B cell (primary cell): ENCODE measurements around the gene ABHD17B. TPM values are rescaled to one million over a fixed set of nuclear protein-coding genes. Genes with fewer than 3 reads are reported as not detected.

Experiments
- ATAC-seq: fragments of 200-7000 bp; cut with Tn5 transposase; one replicate; pipeline ENCODE4 v1.10.0; 2021; ENCODE audit warnings: low read depth, mild to moderate bottlenecking, moderate number of reproducible peaks, moderate library complexity
- CTCF ChIA-PET: fragments of 350-600 bp; sonication (Branson Sonifier 250); formaldehyde crosslinking; loops from one replicate; lab custom pipeline; 2021; ENCODE audit warnings: antibody characterized with exemption, inconsistent platforms; lab: Charles Lee
- POLR2A ChIA-PET: fragments of 350-600 bp; sonication (Branson Sonifier 250); formaldehyde crosslinking; loops from one replicate; lab custom pipeline; 2021; ENCODE audit warnings: antibody characterized with exemption; lab: Charles Lee
- DNase-seq: peaks from one replicate; pipeline ENCODE4 v3.0.0; 2013
- H2AFZ ChIP-seq: 2 replicates; pipeline ENCODE4 v1.6.1; 2012; ENCODE audit warnings: mild to moderate bottlenecking, low read depth, low read length; ENCODE audit not compliant: insufficient read depth, poor library complexity, severe bottlenecking
- H3K27ac ChIP-seq, 2 donors: 1 replicate in 1 of 2; 2 replicates in 1 of 2; pipeline ENCODE4 v1.5.1; 2012 to 2013; ENCODE audit warnings: low read length in 2 of 2, mild to moderate bottlenecking in 2 of 2, moderate library complexity in 1 of 2
- H3K27me3 ChIP-seq, 4 experiments: fragments of 200-600 bp in 1 of 4; sonication (generic) in 1 of 4; replicated peaks in 1 of 4; 1 replicate in 2 of 4; 2 replicates in 2 of 4; pipeline versions ENCODE4 v1.6.1 to v1.7.0; 2013 to 2016; ENCODE audit warnings: low read length in 3 of 4, mild to moderate bottlenecking in 2 of 4, mixed read lengths in 1 of 4, moderate library complexity in 1 of 4; ENCODE audit not compliant: insufficient read depth in 4 of 4, control insufficient read depth in 3 of 4; ENCODE audit errors: control extremely low read depth in 1 of 4
- H3K36me3 ChIP-seq, 2 experiments: replicated peaks in 1 of 2; 1 replicate in 1 of 2; 2 replicates in 1 of 2; pipeline versions ENCODE4 v1.6.1 to v1.7.1; 2013; ENCODE audit warnings: low read length in 1 of 2; ENCODE audit not compliant: insufficient read depth in 2 of 2, control insufficient read depth in 1 of 2; ENCODE audit errors: control extremely low read depth in 1 of 2, extremely low read depth in 1 of 2
- H3K4me1 ChIP-seq, 2 donors: fragments of 200-600 bp in 1 of 2; sonication (generic) in 1 of 2; 1 replicate in 1 of 2; 2 replicates in 1 of 2; pipeline versions ENCODE4 v1.5.1 to v1.6.1; 2013 to 2017; ENCODE audit warnings: low read length in 2 of 2; ENCODE audit not compliant: control insufficient read depth in 2 of 2, insufficient read depth in 2 of 2
- H3K4me2 ChIP-seq: replicated peaks from 2 replicates; pipeline ENCODE3; 2012; ENCODE audit warnings: mild to moderate bottlenecking, low read depth, low read length; ENCODE audit not compliant: poor library complexity, severe bottlenecking
- H3K4me3 ChIP-seq, 5 experiments: fragments of 200-600 bp in 1 of 5; sonication (generic) in 1 of 5; 1 replicate in 3 of 5; 2 replicates in 2 of 5; pipeline versions ENCODE4 v1.5.1 to v1.7.0; 2011 to 2016; ENCODE audit warnings: low read length in 4 of 5, mild to moderate bottlenecking in 4 of 5, low read depth in 2 of 5, control low read depth in 1 of 5, moderate library complexity in 1 of 5; ENCODE audit not compliant: insufficient read depth in 1 of 5; ENCODE audit errors: control extremely low read depth in 1 of 5, extremely low read depth in 1 of 5
- H3K79me2 ChIP-seq: fragments of 200-600 bp; sonication (generic); one replicate; pipeline ENCODE4 v1.6.0; 2016; ENCODE audit warnings: low read length; ENCODE audit not compliant: control insufficient read depth, insufficient read depth
- H3K9ac ChIP-seq: fragments of 200-600 bp; sonication (generic); 2 replicates; pipeline ENCODE4 v1.6.1; 2017; ENCODE audit warnings: mild to moderate bottlenecking, low read length, moderate library complexity
- H3K9me3 ChIP-seq, 3 donors: one replicate each; pipeline versions ENCODE4 v1.6.1 to v1.7.1; 2013; ENCODE audit warnings: low read length in 2 of 3; ENCODE audit not compliant: control insufficient read depth in 2 of 3, insufficient read depth in 1 of 3; ENCODE audit errors: control extremely low read depth in 1 of 3
- H4K20me1 ChIP-seq: 2 replicates; pipeline ENCODE4 v1.6.0; 2012; ENCODE audit warnings: mild to moderate bottlenecking, low read length; ENCODE audit not compliant: insufficient read depth, control insufficient read depth, poor library complexity, severe bottlenecking
- H3K27ac Mint-ChIP-seq: one replicate; pipeline ENCODE4 v1.8.0; 2021; ENCODE audit warnings: mixed read lengths
- H3K27me3 Mint-ChIP-seq: one replicate; pipeline ENCODE4 v1.8.0; 2021; ENCODE audit warnings: mixed read lengths
- H3K4me1 Mint-ChIP-seq: one replicate; pipeline ENCODE4 v1.8.0; 2021; ENCODE audit warnings: mixed read lengths
- H3K4me3 Mint-ChIP-seq: one replicate; pipeline ENCODE4 v1.8.0; 2021; ENCODE audit warnings: mixed read lengths
- H3K9me3 Mint-ChIP-seq: one replicate; pipeline ENCODE4 v1.8.0; 2022; ENCODE audit warnings: mixed read lengths; ENCODE audit not compliant: insufficient read depth
- CTCF ChIP-seq: fragments of 200-600 bp; IDR thresholded peaks from one replicate; pipeline ENCODE4 v1.8.0; 2022; ENCODE audit warnings: antibody characterized with exemption, mild to moderate bottlenecking
- EZH2 ChIP-seq: IDR thresholded peaks from 2 replicates; pipeline ENCODE4 v1.6.1; 2012; ENCODE audit warnings: borderline replicate concordance, low read depth, mild to moderate bottlenecking, moderate library complexity, low read length; ENCODE audit not compliant: insufficient read depth, poor library complexity, severe bottlenecking
- WGBS: methylation state at CpG from one replicate; pipeline ENCODE4 v1.1.5; 2013; ENCODE audit warnings: missing lambda C conversion rate; ENCODE audit not compliant: insufficient coverage; 5-methylcytosine and 5-hydroxymethylcytosine counted together
- intact Hi-C: fragments of 100-400 bp; cut with micrococcal nuclease; formaldehyde crosslinking; loops from one replicate; pipeline ENCODE4 v1.10.0; 2022
- polyA plus RNA-seq: library from polyadenylated mRNA; depleted of rRNA; stranded (reverse); fragments of >200 nt; gene quantifications from 2 replicates; pipeline ENCODE4 v1.2.3, GENCODE V29; 2012
- total RNA-seq, 2 donors: library from RNA; stranded (reverse); fragments of 120-200 nt in 1 of 2; gene quantifications; 1 replicate in 1 of 2; 2 replicates in 1 of 2; pipeline versions ENCODE4 v1.2.3 to v1.2.4, GENCODE V29; 2013 to 2022

The ABHD17B gene
- total and polyA plus RNA-seq, 2 donors (not counting 1 experiment from before 2014, with no cell fraction given): 11.3 to 24.4 TPM

GRCh38 chr9:71887362-71887761, 23.6 kb downstream of the ABHD17B start:
- Histone ChIP-seq H3K9me3 (peaks cover 0 to 17% (median 15%) of the 10 kb centered on the region in 3 donors), H2AFZ (no peak overlapping the region), H3K27ac (peak overlapping the region in 1 of 2 donors; percentile 26), H3K79me2 (peaks cover 93% of the 10 kb centered on the region), H3K9ac (no peak overlapping the region), H3K4me1 (peaks cover 21 to 41% of the 10 kb centered on the region in 2 donors), H3K27me3 (no peaks in the 10 kb centered on the region), H3K36me3 (no peaks in the 10 kb centered on the region), H4K20me1 (no peaks in the 10 kb centered on the region), H3K4me3 (no peak overlapping the region), H3K4me2 (peak overlapping the region; percentile 31)
- ChIA-PET POLR2A (interaction anchor here (1.4 kb wide), 1 partner anchor 118 kb away, joined by 4 read pairs; no protein-coding TSS in a partner anchor), CTCF (interaction anchor here (0.9 to 1.6 kb wide), 3 partner anchors 8 to 69 kb away, joined by 3 read pairs; no protein-coding TSS in a partner anchor)
- Mint-ChIP-seq H3K4me1 (peaks cover 61% of the 10 kb centered on the region), H3K27me3 (no peaks in the 10 kb centered on the region), H3K4me3 (peak overlapping the region; percentile 17), H3K27ac (peak overlapping the region; percentile 15), H3K9me3 (peaks cover 9% of the 10 kb centered on the region)
- DNase-seq (no peak), ATAC-seq (no peak)
- intact Hi-C loops: loop anchor here (2.0 kb wide), 1 partner anchor 15 kb away; no protein-coding TSS in a partner anchor
- no peak for TF ChIP-seq CTCF
- no peak for TF ChIP-seq EZH2
- WGBS: 75% methylated on average over 1 of the region's 1 CpG

DNA sequence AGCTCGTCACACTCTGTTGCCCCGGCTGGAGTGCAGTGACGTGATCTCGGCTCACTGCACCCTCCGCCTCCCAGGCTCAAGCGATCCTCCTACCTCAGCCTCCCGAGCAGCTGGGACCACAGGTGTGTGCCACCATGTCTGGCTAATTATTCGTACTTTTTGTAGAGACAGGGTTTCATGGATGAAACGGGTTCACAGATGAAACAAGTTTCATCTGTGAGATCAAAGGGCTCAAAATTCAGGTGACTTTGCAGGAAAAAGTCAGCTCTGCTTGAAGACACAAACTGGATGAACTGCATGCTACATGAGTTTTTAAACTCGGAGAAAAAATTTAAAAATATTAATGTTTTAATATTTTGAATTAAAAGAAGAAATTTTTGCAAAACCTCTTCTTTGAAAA, 24.5 kb downstream of the ABHD17B start:
- intact Hi-C loops: loop anchor here (2.0 kb wide), 1 partner anchor 16 kb away; no protein-coding TSS in a partner anchor
- peak overlapping the region; percentile 30 for H3K4me2 ChIP-seq
- WGBS: 60% methylated on average over 9 of the region's 10 CpGs
- H3K27ac Mint-ChIP-seq: peak overlapping the region; percentile 63
- H3K4me1 ChIP-seq: peaks cover 15 to 38% of the 10 kb centered on the region in 2 donors
- DNase-seq (no peak), ATAC-seq (no peak)
- H2AFZ ChIP-seq: no peak overlapping the region
- H3K4me3 ChIP-seq: no peak overlapping the region
- H3K27ac ChIP-seq: peak overlapping the region in 1 of 2 donors; percentile 57
- no peaks in the 10 kb centered on the region for H3K27me3 Mint-ChIP-seq
- peaks cover 0 to 3% of the 10 kb centered on the region in 2 experiments for H3K36me3 ChIP-seq
- H3K9ac ChIP-seq: no peak overlapping the region
- peaks cover 3 to 25% (median 22%) of the 10 kb centered on the region in 3 donors for H3K9me3 ChIP-seq
- peaks cover 57% of the 10 kb centered on the region for H3K4me1 Mint-ChIP-seq
- TF ChIP-seq CTCF: no peak
- no peak for TF ChIP-seq EZH2
- H3K4me3 Mint-ChIP-seq: peak overlapping the region; percentile 60
- H4K20me1 ChIP-seq: no peaks in the 10 kb centered on the region
- H3K27me3 ChIP-seq: no peaks in the 10 kb centered on the region
- POLR2A ChIA-PET: interaction anchor here (1.0 kb wide), 1 partner anchor 25 kb away, joined by 5 read pairs; the partner anchor contains the start of genes ABHD17B and C9orf85
- H3K79me2 ChIP-seq: peaks cover 93% of the 10 kb centered on the region
- CTCF ChIA-PET: interaction anchor here (1.1 to 1.6 kb wide), 3 partner anchors 9 to 11 kb away, joined by 3 to 4 read pairs (median 3); no protein-coding TSS in a partner anchor
- peaks cover 9% of the 10 kb centered on the region for H3K9me3 Mint-ChIP-seq
